CD4-positive, alpha-beta T cell treated with Interleukin-2 at 100 ng/mL for 4 hours (primary cell): ENCODE measurements around the gene CREB3L2.

Experiments used
- DNase-seq: peaks from one replicate; pipeline ENCODE4 v3.0.0-alpha.2; 2020; ENCODE audit warnings: low spot score

Gene CREB3L2

GRCh38 chr7:137871170-137871915, 130.5 kb downstream of the CREB3L2 start:
- DNase-seq = no peak

GRCh38 chr7:137870684-137871083, 131.2 kb downstream of the CREB3L2 start:
- DNase-seq = no peak

GRCh38 chr7:137870078-137870477, 131.8 kb downstream of the CREB3L2 start:
- DNase-seq = no peak

- no peak for DNase-seq
Observed at GRCh38 chr7:137869260-137869659, 132.6 kb downstream of the CREB3L2 start.

DNA sequence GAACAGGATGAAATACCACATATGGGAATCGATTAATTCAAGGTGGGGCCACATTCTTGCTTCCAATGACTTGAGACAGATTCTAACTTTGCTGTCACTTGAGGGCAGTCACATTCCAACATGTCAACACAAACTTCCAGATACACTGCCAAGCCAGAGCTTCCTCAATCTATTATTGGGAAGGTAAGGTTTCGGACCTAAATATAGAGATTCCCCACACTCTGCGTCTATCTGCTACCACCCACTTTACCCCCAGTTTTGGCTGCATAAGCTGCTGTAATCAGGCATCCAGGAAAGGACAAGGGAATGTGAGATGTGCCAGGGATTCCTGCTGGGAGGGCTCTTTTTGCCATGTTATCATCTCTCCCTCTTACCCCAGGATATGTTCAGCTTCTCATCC, 134.6 kb downstream of the CREB3L2 start:
- DNase-seq = no peak

DNA sequence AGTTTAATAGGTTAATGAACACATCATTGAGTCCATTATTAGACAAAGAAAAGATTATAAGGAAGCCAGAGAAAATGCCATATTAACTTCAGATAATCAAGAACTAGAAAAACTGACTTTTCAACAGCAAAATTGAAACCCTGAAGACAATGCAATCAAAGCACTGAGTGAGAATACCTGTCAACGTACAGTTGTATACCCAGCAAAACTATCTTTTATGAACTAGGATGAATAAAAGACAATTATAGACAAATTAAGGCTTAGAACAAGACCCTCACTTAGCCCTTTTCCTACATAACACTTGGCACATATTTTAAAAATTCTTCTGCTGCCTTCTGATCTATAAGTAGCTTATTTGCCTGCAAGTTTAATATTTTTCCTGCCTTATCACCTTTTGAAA, 136.1 kb downstream of the CREB3L2 start:
- DNase-seq = no peak

DNA sequence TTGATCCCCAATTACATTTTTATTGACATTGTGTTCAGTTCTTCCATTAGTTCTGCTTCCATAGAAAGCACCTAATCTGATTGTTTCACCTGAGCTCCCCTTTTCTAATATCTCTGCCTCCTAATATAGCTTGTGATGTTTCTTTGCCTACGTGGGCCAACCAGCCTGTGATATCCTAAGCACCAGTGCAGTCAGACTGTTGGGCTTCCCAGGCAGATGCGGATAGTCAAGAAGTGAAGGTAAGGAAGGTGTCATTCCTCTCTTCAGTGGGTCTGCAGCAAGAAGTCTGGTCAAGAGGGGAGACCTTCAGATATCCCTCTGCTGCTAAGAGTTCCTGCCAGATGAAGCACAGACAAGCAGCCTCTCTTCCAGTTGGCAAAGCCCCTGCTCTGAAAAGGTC, 138.9 kb downstream of the CREB3L2 start:
- no peak for DNase-seq

DNA sequence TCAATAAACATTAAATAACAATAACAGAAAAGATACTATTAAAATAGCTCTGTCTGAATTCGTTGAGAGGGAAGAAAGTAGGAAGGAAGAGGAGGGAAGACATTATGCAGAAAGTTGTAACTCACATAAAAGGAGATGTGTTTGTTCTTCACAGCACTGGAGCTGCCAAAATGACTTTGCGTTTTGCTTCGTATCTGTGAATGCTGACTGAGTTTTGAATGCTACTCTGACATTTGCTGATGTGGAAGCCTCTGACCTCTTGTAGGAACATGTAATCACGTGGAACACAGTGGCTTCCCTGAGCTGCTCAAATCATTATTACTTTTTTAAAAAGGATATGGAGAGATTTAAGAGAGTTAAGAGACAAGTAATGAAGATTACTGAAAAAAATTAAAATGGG, 139.5 kb downstream of the CREB3L2 start:
- DNase-seq = no peak

GRCh38 chr7:137860542-137860941, 141.3 kb downstream of the CREB3L2 start:
- no peak for DNase-seq

DNA sequence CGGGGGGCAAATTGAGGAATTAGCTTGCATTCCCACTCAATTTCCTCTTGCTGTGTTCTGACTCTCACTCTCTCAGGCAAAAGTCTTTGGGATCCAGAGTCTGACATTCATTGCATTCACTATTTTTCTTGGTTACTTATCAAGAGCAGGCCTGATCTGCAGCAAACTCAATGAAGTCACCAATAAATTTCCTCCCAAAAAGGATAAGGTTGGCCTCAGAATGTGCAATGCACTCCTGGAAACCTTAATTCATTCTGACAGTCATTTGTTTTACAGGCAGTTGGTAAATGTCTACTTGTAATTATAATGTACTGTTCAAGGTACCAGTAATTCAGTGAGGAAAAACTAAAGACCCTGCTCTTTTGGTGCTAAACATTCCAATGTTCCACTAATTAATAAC, 148.8 kb downstream of the CREB3L2 start:
- DNase-seq = no peak

DNA sequence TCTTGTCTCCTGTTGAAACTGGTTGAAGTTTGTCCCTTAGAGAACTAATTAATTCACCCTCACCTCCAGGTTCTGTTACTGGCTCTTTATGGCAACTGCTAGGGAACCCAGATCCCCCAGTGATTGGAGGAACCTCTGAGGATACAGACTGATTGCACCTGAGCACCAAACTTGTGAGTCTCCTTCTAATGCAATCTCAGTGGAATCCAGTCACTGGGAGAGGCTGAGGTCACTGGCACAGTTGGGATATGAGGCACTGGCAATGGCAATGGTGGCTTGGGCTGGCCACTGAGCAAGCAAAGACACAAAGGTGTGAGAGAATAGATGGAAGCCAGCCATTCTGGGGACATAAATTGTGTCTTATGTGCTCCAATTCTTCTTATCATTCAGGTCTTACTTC, 149.8 kb downstream of the CREB3L2 start:
- DNase-seq = no peak

DNA sequence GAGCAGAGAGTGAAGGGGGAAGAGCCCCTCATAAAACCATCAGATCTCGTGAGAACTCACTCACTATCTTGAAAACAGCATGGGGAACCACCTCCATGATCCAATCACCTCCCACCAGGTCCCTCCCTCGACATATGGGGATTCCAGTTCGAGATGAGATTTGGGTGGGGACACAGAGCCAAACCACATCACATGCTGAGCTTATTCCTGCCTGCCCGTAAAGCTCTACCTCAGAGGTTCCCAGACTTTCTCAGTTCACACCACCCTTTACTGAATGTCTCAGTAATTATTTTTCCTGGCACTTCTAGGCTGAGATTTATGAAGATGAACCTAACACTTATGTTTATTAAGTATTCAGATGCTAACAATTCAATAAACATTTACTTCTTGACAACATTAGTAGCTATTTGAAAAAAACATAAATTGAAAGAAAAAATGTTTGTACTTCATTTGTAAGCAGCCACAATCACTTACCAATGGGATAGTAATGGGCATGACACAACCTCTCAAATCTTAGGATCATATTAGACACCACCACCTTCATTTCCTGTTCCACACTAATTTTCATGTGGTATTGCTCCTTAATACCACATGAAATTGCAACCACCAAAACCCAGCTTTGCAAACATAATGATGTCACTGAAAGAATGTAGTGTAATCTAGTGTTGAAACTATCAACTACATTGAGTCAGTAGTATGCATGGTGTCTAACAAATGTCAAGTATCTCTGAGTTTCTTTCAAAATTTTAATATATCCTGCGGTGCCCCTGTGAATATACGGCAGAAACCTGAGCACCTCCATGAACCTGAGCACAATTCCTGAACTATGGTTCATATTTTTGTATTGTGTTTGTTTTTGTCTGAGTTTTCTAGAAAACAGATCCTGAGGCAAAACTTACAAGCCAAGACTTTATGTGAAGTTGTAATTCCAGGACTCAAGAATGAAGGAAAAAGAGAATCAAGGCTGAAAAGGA, 150.6 kb downstream of the CREB3L2 start:
- DNase-seq = no peak

- DNase-seq = no peak
Observed at GRCh38 chr7:137850571-137850970, 151.3 kb downstream of the CREB3L2 start.

GRCh38 chr7:137848095-137848494, 153.8 kb downstream of the CREB3L2 start:
- no peak for DNase-seq

DNA sequence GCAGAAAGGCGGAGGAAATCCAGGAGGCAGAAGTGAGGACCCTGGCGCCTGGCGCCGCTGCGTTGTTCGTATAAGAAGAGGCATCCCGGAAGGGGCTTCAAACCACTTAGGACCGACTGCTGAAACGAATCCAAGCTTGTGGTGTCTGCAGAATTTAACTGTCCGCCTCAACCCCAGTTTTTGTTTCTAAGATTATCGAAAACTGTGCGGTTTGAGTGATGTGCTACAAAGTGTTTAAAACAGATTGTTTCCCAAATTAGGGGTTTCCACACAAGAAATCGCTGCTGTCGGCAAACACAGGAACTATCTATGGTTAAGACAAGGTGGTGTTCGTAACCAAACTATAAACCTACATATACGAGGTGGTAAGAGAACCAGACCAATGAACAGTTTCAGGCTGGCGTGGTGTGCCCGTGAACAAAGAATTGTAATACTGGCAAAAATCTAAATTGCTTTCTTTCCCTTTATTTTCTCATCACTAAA, 154.3 kb downstream of the CREB3L2 start:
- DNase-seq = no peak

DNA sequence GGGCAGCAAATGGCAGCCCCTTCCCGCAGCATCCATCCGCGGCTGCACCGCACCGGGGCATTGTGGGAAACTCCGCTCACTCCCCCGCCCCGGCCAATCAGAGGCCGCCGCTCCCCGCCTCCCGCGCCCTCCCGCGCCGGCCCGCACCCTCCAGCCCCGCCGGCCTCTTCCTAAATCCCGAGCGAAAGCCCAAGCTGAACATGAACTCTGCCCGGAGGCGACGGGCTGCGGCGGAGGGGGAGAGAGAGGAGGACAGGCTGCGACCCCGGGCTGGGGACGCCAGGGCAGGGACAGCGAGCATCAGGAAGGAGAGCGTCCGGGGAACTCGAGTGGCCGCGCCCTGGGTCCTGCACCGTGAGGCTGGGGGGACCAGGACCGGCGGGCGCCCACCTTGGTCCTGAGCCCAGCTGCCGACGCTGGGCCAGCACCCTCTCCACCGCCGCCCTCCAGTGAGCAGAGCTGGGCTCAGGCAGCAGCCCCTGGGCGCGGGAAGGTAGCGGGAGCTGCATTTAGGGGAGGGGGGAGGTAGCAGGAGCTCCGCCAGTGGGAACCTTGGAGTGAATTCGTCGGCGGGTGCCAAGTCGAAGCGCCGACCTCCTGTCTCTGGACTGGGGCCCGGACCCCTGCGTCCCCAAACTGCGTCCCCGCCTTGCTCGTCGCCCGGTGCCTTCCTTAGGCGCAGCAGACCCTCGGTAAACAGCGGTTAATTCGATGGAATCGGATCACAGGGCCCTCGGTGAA, 154.9 kb downstream of the CREB3L2 start, which contains the start of gene DGKI:
Gene DGKI (minus strand): TSS at position 148 of the 741 bp plus-strand sequence.
- no peak for DNase-seq

GRCh38 chr7:137846549-137846826, 155.4 kb downstream of the CREB3L2 start:
- no peak for DNase-seq

GRCh38 chr7:137844677-137845425, 157.0 kb downstream of the CREB3L2 start:
- DNase-seq = no peak

- DNase-seq = no peak
Observed at GRCh38 chr7:137839903-137840779, 161.7 kb downstream of the CREB3L2 start.

DNA sequence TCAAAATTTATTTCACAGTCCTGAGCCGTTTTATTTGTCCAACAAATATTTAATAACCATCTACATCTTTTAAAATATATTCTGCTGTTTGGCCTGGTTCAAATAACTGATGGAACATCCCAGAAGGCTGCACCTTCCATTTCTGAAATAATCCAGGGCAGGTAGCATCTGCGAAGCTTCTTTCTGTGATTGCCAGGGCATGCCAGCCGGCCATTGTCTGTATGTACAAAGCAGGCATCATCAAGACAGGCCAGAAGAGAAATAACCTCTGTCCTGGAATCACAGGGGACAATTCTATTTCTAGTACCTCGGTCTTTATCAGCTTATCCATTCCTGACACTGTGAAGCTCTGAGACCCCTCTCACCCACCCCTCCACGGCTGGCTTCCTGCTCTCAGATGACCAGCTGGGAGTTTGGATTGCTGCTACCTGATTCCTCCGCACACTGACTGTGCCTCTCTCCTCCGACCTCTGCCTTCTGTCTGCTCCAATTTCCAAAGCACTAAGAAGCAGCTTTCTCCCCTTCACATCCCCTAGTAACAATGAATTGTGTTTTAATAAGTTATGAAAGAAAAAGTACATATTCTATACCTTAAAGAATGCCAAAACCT, 163.1 kb downstream of the CREB3L2 start:
- no peak for DNase-seq
